Activated B cell treated with CpG ODN at 0.5 μM for 24 hours (primary cell): ENCODE measurements around the gene CCDC88C. TPM values are rescaled to one million over a fixed set of nuclear protein-coding genes. Genes with fewer than 3 reads are reported as not detected.

Experiments used
- ATAC-seq: fragments of 200-7000 bp; cut with Tn5 transposase; one replicate; pipeline ENCODE4 v1.10.0; 2021; ENCODE audit warnings: low read depth, mild to moderate bottlenecking, moderate library complexity
- CTCF ChIA-PET: fragments of 350-600 bp; sonication (Branson Sonifier 250); formaldehyde crosslinking; loops from one replicate; lab custom pipeline; 2021; ENCODE audit warnings: antibody characterized with exemption; lab: Charles Lee
- POLR2A ChIA-PET: fragments of 350-600 bp; sonication (Branson Sonifier 250); formaldehyde crosslinking; loops from one replicate; lab custom pipeline; 2021; ENCODE audit warnings: antibody characterized with exemption; lab: Charles Lee
- DNase-seq: peaks from one replicate; pipeline ENCODE4 v3.0.0; 2022
- H3K27ac Mint-ChIP-seq: one replicate; pipeline ENCODE4 v1.8.0; 2020; ENCODE audit warnings: mixed read lengths
- H3K27me3 Mint-ChIP-seq: one replicate; pipeline ENCODE4 v1.8.0; 2021; ENCODE audit warnings: mixed read lengths
- H3K36me3 Mint-ChIP-seq: one replicate; pipeline ENCODE4 v1.8.0; 2021; ENCODE audit warnings: low read depth, mixed read lengths
- H3K4me1 Mint-ChIP-seq: one replicate; pipeline ENCODE4 v1.8.0; 2021; ENCODE audit warnings: mixed read lengths
- H3K4me3 Mint-ChIP-seq: one replicate; pipeline ENCODE4 v1.8.0; 2020; ENCODE audit warnings: mild to moderate bottlenecking, mixed read lengths
- H3K9me3 Mint-ChIP-seq: one replicate; pipeline ENCODE4 v1.8.0; 2020; ENCODE audit warnings: mixed read lengths
- CTCF ChIP-seq: fragments of 200-600 bp; IDR thresholded peaks from one replicate; pipeline ENCODE4 v1.8.0; 2022; ENCODE audit warnings: antibody characterized with exemption, mild to moderate bottlenecking
- intact Hi-C: fragments of 100-400 bp; cut with micrococcal nuclease; formaldehyde crosslinking; loops from one replicate; pipeline ENCODE4 v1.15.1; 2024
- total RNA-seq: library from RNA; stranded (reverse); gene quantifications from 2 replicates; pipeline ENCODE4 v1.2.3, GENCODE V29; 2022

The CCDC88C gene
- total RNA-seq, 1 donor from 2014 or later = 164 TPM

DNA sequence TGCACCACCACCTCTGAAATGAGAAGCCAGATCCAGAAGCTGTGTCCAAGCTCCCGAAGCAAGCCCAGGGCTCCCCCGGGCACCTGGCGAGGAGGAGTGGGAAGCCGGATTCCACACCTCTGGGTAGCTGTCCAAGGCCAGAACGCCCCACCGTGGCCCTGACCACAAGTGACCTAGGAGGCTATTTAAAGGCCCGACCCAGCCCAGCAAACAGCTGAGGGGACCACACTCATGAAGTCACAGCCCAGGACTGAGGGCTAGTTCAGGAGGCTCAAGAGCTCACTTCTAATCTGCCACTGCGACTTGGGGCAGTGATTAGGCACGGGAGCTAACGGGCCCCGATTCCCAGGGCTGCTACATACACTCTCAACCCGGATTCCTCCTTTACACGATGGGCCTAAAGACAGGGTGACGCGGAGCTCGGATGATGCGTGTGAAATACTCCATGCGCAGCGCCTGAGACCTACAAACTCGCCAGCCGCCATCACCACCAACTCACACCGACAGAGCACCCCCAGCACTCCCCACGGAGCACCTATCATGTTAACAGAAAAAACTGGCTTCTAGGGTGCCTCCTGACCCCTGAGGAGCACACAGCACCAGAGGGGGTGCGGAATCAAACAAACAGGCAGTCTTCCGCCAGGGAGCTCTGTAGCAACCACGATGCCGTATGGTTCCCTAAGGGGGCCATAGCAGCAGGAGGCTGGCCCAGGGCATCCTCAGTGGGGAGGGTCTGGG lies 89.1 kb downstream of the CCDC88C start:
- Mint-ChIP-seq H3K9me3 (no peaks in the 10 kb centered on the region), H3K4me1 (peaks cover 69% of the 10 kb centered on the region), H3K36me3 (peaks cover 90% of the 10 kb centered on the region), H3K4me3 (no peak overlapping the region), H3K27ac (peak overlapping the region; percentile 27), H3K27me3 (no peaks in the 10 kb centered on the region)
- no peak for ATAC-seq
- POLR2A ChIA-PET = interaction anchor here (0.8 to 1.5 kb wide), 3 partner anchors 8 to 22 kb away, joined by 4 to 5 read pairs (median 4); no protein-coding TSS in a partner anchor
- TF ChIP-seq CTCF = no peak
- CTCF ChIA-PET = no interaction called here
- DNase-seq = no peak
- intact Hi-C loops = no loop called here

GRCh38 chr14:91327661-91328312 lies 89.8 kb downstream of the CCDC88C start:
- Mint-ChIP-seq H3K27me3 (no peaks in the 10 kb centered on the region), H3K4me3 (no peak overlapping the region), H3K4me1 (peaks cover 69% of the 10 kb centered on the region), H3K9me3 (no peaks in the 10 kb centered on the region), H3K27ac (peak overlapping the region; percentile 100), H3K36me3 (peaks cover 87% of the 10 kb centered on the region)
- intact Hi-C loops = no loop called here
- ATAC-seq = no peak
- no peak for DNase-seq
- no peak for TF ChIP-seq CTCF
- ChIA-PET CTCF (interaction anchor here (0.6 kb wide), 1 partner anchor 45 kb away, joined by 3 read pairs; no protein-coding TSS in a partner anchor), POLR2A (interaction anchor here (1.0 to 1.5 kb wide), 2 partner anchors 12 to 22 kb away, joined by 4 to 5 read pairs; no protein-coding TSS in a partner anchor)

DNA sequence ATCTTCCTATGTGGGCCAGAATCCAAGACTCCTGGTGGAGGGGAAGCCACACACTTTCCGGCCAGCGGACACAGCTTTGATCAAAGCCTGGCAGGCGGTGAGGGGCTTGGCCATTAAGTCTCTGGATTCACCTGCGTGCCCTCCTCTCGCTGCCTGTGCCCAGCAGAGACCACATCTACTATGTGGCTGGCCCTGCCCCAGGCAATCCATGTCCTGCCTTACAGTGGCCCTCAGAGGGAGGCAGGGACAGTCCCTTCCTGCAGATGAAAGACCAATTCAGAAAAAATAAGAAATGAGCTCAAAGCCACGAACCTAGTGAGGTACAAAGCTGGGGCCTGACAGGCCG lies 90.4 kb downstream of the CCDC88C start:
- peaks cover 70% of the 10 kb centered on the region for H3K4me1 Mint-ChIP-seq
- intact Hi-C loops = no loop called here
- POLR2A ChIA-PET = interaction anchor here (1.5 to 6.3 kb wide), 3 partner anchors 12 to 91 kb away, joined by 5 to 150 read pairs (median 14); partner anchors contain the start of gene CCDC88C
- H3K27ac Mint-ChIP-seq = peak overlapping the region; percentile 100
- ATAC-seq = no peak
- no peak for TF ChIP-seq CTCF
- H3K9me3 Mint-ChIP-seq = no peaks in the 10 kb centered on the region
- peaks cover 83% of the 10 kb centered on the region for H3K36me3 Mint-ChIP-seq
- H3K27me3 Mint-ChIP-seq = no peaks in the 10 kb centered on the region
- no peak overlapping the region for H3K4me3 Mint-ChIP-seq
- CTCF ChIA-PET = interaction anchor here (0.6 to 1.0 kb wide), 2 partner anchors 29 to 46 kb away, joined by 3 read pairs; no protein-coding TSS in a partner anchor
- no peak for DNase-seq

DNA sequence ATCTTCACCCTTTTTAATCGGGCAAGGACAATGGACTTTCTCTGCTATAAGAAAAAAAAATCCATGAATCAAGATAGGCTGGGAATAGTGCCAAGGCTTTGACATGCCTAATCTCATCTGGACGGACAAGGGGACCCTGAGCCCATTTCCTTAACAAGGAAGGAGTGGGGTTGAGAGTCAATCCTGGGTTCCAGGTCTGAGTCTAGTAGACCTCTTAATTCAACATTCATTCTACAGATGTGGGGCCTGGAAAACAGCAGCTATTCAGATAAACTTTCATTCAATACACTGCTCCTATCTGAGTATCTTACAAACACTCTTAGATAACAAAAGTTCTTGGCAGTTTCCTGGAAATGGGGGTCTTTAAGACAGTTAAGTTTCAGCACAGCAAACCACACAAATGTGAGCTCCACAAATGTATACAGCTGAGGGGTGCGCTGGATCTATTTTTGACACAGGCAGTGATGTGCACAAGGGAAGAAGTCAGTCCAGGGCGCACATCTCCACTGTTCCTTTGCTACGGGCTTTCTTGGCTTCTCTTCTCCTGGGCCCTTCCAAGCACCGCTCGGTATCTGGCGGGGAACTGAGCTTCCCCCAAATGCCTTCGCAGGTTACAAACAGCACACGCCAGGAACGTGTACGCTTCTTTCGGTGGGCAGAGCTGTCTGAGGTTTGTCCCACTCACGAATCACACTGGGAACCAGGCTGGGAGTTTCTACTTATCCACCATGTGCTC lies 90.9 kb downstream of the CCDC88C start:
- intact Hi-C loops = no loop called here
- H3K36me3 Mint-ChIP-seq = peaks cover 82% of the 10 kb centered on the region
- no peak for ATAC-seq
- ChIA-PET CTCF (interaction anchor here (0.6 to 1.0 kb wide), 2 partner anchors 29 to 46 kb away, joined by 3 read pairs; no protein-coding TSS in a partner anchor), POLR2A (interaction anchor here (3.4 to 6.3 kb wide), 2 partner anchors 11 to 92 kb away, joined by 14 to 150 read pairs; partner anchors contain the start of gene CCDC88C)
- H3K27me3 Mint-ChIP-seq = no peaks in the 10 kb centered on the region
- DNase-seq = no peak
- H3K4me1 Mint-ChIP-seq = peaks cover 70% of the 10 kb centered on the region
- no peaks in the 10 kb centered on the region for H3K9me3 Mint-ChIP-seq
- no peak overlapping the region for H3K4me3 Mint-ChIP-seq
- TF ChIP-seq CTCF = no peak
- peak overlapping the region; percentile 100 for H3K27ac Mint-ChIP-seq
